Liver (tissue), 9 donors: ENCODE results near the gene GREB1L. TPM values are rescaled to one million over a fixed set of nuclear protein-coding genes. Genes with fewer than 3 reads are reported as not detected.

ENCODE experiments used
- DNase-seq: peaks from one replicate; pipeline ENCODE4 v3.0.0-alpha.2; 2017; ENCODE audit warnings: low spot score
- H3K27ac ChIP-seq, 2 donors: one replicate each; pipeline ENCODE4 v1.7.0; 2013; ENCODE audit warnings: inconsistent platforms in 2 of 2, low read length in 2 of 2, control low read depth in 1 of 2, low read depth in 1 of 2, mild to moderate bottlenecking in 1 of 2
- H3K27me3 ChIP-seq, 4 donors: one replicate each; pipeline versions ENCODE4 v1.6.1 to v1.7.0; 2013; ENCODE audit warnings: low read length in 3 of 4, inconsistent platforms in 1 of 4, mild to moderate bottlenecking in 1 of 4, moderate library complexity in 1 of 4; ENCODE audit not compliant: control insufficient read depth in 4 of 4, insufficient read depth in 4 of 4
- H3K36me3 ChIP-seq, 4 donors: one replicate each; pipeline versions ENCODE4 v1.6.1 to v1.7.0; 2013; ENCODE audit warnings: low read length in 3 of 4, mild to moderate bottlenecking in 3 of 4, low read depth in 1 of 4, moderate library complexity in 1 of 4; ENCODE audit not compliant: control insufficient read depth in 4 of 4, insufficient read depth in 3 of 4
- H3K4me1 ChIP-seq, 4 donors: one replicate each; pipeline versions ENCODE4 v1.6.1 to v1.7.0; 2013; ENCODE audit warnings: low read length in 3 of 4, mild to moderate bottlenecking in 3 of 4, moderate library complexity in 1 of 4; ENCODE audit not compliant: control insufficient read depth in 4 of 4, insufficient read depth in 4 of 4
- H3K4me3 ChIP-seq, 3 donors: one replicate each; pipeline versions ENCODE4 v1.6.1 to v1.7.0; 2013; ENCODE audit warnings: low read length in 3 of 3, control low read depth in 1 of 3, low read depth in 1 of 3, mild to moderate bottlenecking in 1 of 3
- H3K9ac ChIP-seq, 2 donors: one replicate each; pipeline ENCODE4 v1.7.0; 2013; ENCODE audit warnings: low read length in 2 of 2, mild to moderate bottlenecking in 2 of 2, moderate library complexity in 2 of 2, control low read depth in 1 of 2, low read depth in 1 of 2
- H3K9me3 ChIP-seq, 4 donors: one replicate each; pipeline versions ENCODE4 v1.6.1 to v1.7.0; 2013; ENCODE audit warnings: low read length in 3 of 4; ENCODE audit not compliant: control insufficient read depth in 4 of 4
- ATF3 ChIP-seq: IDR thresholded peaks from 2 replicates; pipeline ENCODE4 v1.6.1; 2016; ENCODE audit warnings: antibody characterized with exemption
- CTCF ChIP-seq: fragments of 150-350 bp; IDR thresholded peaks from 2 replicates; pipeline ENCODE4 v1.5.1; 2017; ENCODE audit warnings: improper control_type of control experiment, low read depth, low read length; ENCODE audit not compliant: missing input control
- EGR1 ChIP-seq, 2 donors: IDR thresholded peaks; 2 replicates each; pipeline ENCODE4 v1.6.1; 2016 to 2018; ENCODE audit warnings: antibody characterized with exemption in 2 of 2, low read depth in 2 of 2
- FOXA1 ChIP-seq: IDR thresholded peaks from 2 replicates; pipeline ENCODE4 v1.6.1; 2016; ENCODE audit warnings: antibody characterized with exemption
- FOXA2 ChIP-seq: IDR thresholded peaks from 2 replicates; pipeline ENCODE4 v1.6.1; 2016; ENCODE audit warnings: antibody characterized with exemption
- GABPA ChIP-seq, 2 donors: IDR thresholded peaks in 1 of 2; conservative IDR thresholded peaks in 1 of 2; 2 replicates each; pipeline ENCODE4 v1.6.1; 2016; ENCODE audit warnings: antibody characterized with exemption in 2 of 2, mild to moderate bottlenecking in 1 of 2, moderate library complexity in 1 of 2
- HNF4A ChIP-seq, 2 donors: conservative IDR thresholded peaks; 2 replicates each; pipeline ENCODE4 v1.6.1; 2016; ENCODE audit warnings: antibody characterized with exemption in 2 of 2, mild to moderate bottlenecking in 2 of 2
- HNF4G ChIP-seq: IDR thresholded peaks from 2 replicates; pipeline ENCODE4 v1.6.1; 2016; ENCODE audit warnings: antibody characterized with exemption
- JUND ChIP-seq, 2 donors: IDR thresholded peaks; 2 replicates each; pipeline ENCODE4 v1.6.1; 2016; ENCODE audit warnings: antibody characterized with exemption in 2 of 2
- MAX ChIP-seq: IDR thresholded peaks from 2 replicates; pipeline ENCODE4 v1.6.1; 2016; ENCODE audit warnings: antibody characterized with exemption
- NR2F2 ChIP-seq: IDR thresholded peaks from 2 replicates; pipeline ENCODE4 v1.6.1; 2016; ENCODE audit warnings: antibody characterized with exemption
- RAD21 ChIP-seq, 2 donors: IDR thresholded peaks; 2 replicates each; pipeline ENCODE4 v1.6.1; 2016; ENCODE audit warnings: antibody characterized with exemption in 2 of 2, mild to moderate bottlenecking in 2 of 2
- REST ChIP-seq: IDR thresholded peaks from 2 replicates; pipeline ENCODE4 v1.6.1; 2016; ENCODE audit warnings: antibody characterized with exemption, mild to moderate bottlenecking
- RXRA ChIP-seq, 2 donors: IDR thresholded peaks; 2 replicates each; pipeline ENCODE4 v1.6.1; 2017 to 2018; ENCODE audit warnings: antibody characterized with exemption in 2 of 2, mild to moderate bottlenecking in 1 of 2
- SP1 ChIP-seq: IDR thresholded peaks from 2 replicates; pipeline ENCODE4 v1.6.1; 2018; ENCODE audit warnings: antibody characterized with exemption, mild to moderate bottlenecking
- TAF1 ChIP-seq: conservative IDR thresholded peaks from 2 replicates; pipeline ENCODE4 v1.6.1; 2016; ENCODE audit warnings: antibody characterized with exemption, mild to moderate bottlenecking
- YY1 ChIP-seq: IDR thresholded peaks from 2 replicates; pipeline ENCODE4 v1.6.1; 2016; ENCODE audit warnings: antibody characterized with exemption, mild to moderate bottlenecking
- ZBTB33 ChIP-seq: IDR thresholded peaks from 2 replicates; pipeline ENCODE4 v1.6.1; 2016; ENCODE audit warnings: antibody characterized with exemption
- WGBS: extraction: QIAGEN DNeasy Blood & Tissue Kit; methylation state at CpG from one replicate; pipeline ENCODE4 v1.1.7; 2013; 5-methylcytosine and 5-hydroxymethylcytosine counted together
- polyA plus RNA-seq, 2 donors: library from polyadenylated mRNA; stranded (reverse) in 1 of 2; unstranded in 1 of 2; fragments of 200-250 nt in 1 of 2; fragments of >200 nt in 1 of 2; fragmentation: Nextera tagmentation in 1 of 2; extraction: Ambion mirVana in 1 of 2; gene quantifications; one replicate each; pipeline versions ENCODE4 v1.2.1 to v1.2.3, GENCODE V29; 2013 to 2015
- total RNA-seq, 2 donors: library from RNA; depleted of rRNA; stranded (reverse); fragments of >200 nt; gene quantifications; one replicate each; pipeline ENCODE4 v1.2.3, GENCODE V29; 2014
- donor health status: healthy.
- donor health status: healthy.
- donor health status: healthy.
- donor health status: healthy.
- donor health status: healthy.

GREB1L gene
- total and polyA plus RNA-seq, 4 donors, result 1.2 to 13.1 (median 3.0) TPM

GRCh38 chr18:21391074-21391673, 149.1 kb downstream of the GREB1L start:
- H3K27me3 ChIP-seq, result no peaks in the 10 kb centered on the region
- no peak for TF ChIP-seq CTCF
- no peak for TF ChIP-seq YY1
- no peak for TF ChIP-seq FOXA2
- no peak for TF ChIP-seq SP1
- TF ChIP-seq ATF3, result no peak
- TF ChIP-seq MAX, result no peak
- no peak for TF ChIP-seq HNF4G
- TF ChIP-seq RAD21 (IDR thresholded peaks at IDR 0.05), result no peak
- no peak for TF ChIP-seq HNF4A (conservative IDR thresholded peaks at IDR 0.05)
- TF ChIP-seq TAF1, result no peak
- TF ChIP-seq NR2F2, result no peak
- no peak for DNase-seq
- H3K4me3 ChIP-seq, result no peak overlapping the region
- 87% methylated on average over 3 of the region's 3 CpGs for WGBS
- H3K4me1 ChIP-seq, result no peaks in the 10 kb centered on the region
- H3K27ac ChIP-seq, result no peak overlapping the region
- peaks cover 0 to 1% (median 0%) of the 10 kb centered on the region in 4 donors for H3K36me3 ChIP-seq
- H3K9me3 ChIP-seq, result no peaks in the 10 kb centered on the region
- no peak overlapping the region for H3K9ac ChIP-seq

GRCh38 chr18:21393986-21394385, 152.0 kb downstream of the GREB1L start:
- Histone ChIP-seq H3K27me3 (no peaks in the 10 kb centered on the region), H3K9me3 (no peaks in the 10 kb centered on the region), H3K36me3 (peaks cover 0 to 1% (median 0%) of the 10 kb centered on the region in 4 donors), H3K4me1 (no peaks in the 10 kb centered on the region), H3K9ac (no peak overlapping the region), H3K4me3 (no peak overlapping the region), H3K27ac (no peak overlapping the region)
- TF ChIP-seq FOXA2, result no peak
- TF ChIP-seq GABPA (IDR thresholded peaks at IDR 0.05 in 1 of 2, conservative IDR thresholded peaks at IDR 0.05 in 1 of 2), result no peak
- TF ChIP-seq MAX, result no peak
- TF ChIP-seq HNF4G, result no peak
- TF ChIP-seq YY1, result no peak
- TF ChIP-seq ZBTB33, result no peak
- TF ChIP-seq TAF1, result no peak
- no peak for TF ChIP-seq SP1
- no peak for TF ChIP-seq RXRA (IDR thresholded peaks at IDR 0.05)
- no peak for TF ChIP-seq REST
- TF ChIP-seq CTCF, result no peak
- no peak for TF ChIP-seq FOXA1
- no peak for TF ChIP-seq ATF3
- TF ChIP-seq NR2F2, result no peak
- no peak for TF ChIP-seq RAD21 (IDR thresholded peaks at IDR 0.05)
- TF ChIP-seq HNF4A (conservative IDR thresholded peaks at IDR 0.05), result no peak
- TF ChIP-seq EGR1 (IDR thresholded peaks at IDR 0.05; ENCODE audit: low read depth in 2 of 2), result no peak
- no peak for TF ChIP-seq JUND (IDR thresholded peaks at IDR 0.05)
- no peak for DNase-seq
- 84% methylated on average over 3 of the region's 3 CpGs for WGBS
